ENCODE data around the gene ZFAND5. TPM values are rescaled to one million over a fixed set of nuclear protein-coding genes. Genes with fewer than 3 reads are reported as not detected.
A peak's percentile ranks its signal among the peaks of the same experiment; 100 is the strongest.

The ZFAND5 gene
- polyA plus RNA-seq, 1 donor, result 147 TPM

DNA sequence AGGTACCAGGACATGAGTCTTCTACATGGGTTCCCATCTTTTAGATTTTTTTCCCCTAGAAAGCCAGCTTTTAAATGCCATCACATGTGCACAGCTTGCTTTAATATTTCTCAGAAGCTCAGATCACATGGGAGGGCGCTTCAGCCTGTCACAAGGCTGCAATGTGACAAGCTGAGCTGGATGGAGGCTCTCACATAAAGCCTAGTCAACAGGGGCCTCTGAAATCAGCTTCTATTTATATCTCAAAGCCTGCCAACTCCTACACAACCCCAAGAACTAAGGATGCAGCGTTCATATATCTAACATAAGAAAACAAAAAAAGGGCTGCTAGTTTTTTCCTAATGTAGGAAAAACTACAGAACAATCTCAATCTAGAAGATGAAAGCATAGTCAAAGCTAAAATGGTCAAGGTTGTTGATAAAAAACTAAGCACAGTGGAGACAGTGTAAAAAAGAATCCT lies 2.3 kb downstream of the ZFAND5 start:
- DNase-seq, result peak; percentile 74

DNA sequence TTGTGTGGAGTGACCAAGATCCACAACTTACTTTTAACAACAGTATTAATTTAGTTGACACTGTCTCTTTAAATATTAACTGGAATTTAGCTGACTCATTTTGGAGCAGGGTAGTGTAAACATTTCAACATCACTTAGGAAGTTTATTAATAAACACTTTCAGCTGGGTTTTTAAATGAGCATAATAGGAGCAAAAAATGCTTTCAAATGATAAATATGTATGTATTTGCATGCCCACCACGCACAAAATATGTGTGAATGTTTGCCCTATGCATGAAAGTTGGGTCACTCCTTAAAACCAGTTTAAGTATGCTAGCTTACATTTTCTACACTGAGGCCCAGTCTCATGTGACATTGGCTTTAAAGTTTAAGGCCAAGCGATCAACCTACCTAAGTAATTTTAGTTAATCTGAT lies 2.9 kb downstream of the ZFAND5 start:
- no peak for DNase-seq

DNA sequence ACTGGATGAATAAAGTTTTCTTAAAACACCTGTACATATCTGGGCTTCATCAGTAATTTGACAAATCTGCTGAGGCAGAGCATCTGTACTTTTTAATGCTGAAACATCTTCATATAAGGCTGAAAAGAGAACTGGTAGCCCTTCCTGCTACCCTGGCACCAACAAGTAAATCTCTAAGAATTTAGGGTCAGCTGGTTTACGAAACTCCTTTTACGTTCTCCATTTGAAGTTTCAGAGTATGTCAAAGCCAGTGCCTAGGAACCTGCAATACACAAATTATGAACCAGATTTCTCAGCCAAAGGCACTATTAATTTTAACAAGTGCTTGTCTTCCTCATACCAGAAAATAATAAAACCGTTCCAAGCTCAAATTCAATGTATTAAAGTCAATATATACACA lies 3.8 kb downstream of the ZFAND5 start:
- DNase-seq, result no peak

DNA sequence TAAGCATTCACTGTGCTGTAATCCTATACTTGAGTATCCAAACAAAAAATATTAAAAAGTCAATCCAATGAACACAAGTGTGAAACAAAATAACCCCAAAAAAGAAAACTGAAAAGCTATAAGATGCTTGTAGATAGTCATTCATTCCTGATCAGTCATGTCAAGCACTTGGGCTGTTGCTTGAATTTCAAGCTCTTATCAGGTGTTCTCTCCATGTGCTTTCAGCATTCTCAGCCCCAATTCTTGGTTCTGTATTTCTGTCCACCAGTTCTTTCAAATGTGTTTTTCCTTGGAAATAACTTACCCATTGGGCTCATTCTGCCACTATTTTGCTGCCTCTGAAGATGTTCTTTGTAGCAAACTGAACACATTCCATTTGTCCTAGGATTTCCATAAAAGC lies 4.7 kb downstream of the ZFAND5 start:
- DNase-seq, result no peak

DNA sequence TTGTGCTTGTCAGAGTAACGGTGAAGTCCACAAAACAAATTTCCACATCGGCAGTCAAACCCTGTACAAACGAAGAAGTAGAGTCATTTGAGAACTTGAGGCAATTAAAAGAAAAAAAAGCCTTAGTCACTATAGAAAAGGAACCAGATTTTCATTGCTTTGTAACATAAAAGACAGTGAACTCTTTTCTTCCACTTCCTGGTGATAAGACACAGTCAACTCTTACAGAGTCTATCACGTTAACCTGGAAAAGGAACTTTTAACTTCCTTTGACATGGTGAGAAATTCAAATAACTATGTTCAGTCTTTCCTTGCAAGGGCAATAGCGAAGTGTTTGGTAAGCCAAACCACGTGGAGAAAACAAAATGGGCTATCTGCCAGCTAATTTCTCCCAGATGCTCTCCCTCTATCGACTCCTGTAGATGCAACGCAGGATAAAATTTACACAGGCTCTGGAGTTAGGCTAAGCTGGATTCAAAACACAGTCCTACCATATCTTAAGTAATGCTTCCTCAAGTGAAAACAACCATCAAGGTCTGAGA lies 8.9 kb downstream of the ZFAND5 start:
- peak; percentile 64 for DNase-seq

DNA sequence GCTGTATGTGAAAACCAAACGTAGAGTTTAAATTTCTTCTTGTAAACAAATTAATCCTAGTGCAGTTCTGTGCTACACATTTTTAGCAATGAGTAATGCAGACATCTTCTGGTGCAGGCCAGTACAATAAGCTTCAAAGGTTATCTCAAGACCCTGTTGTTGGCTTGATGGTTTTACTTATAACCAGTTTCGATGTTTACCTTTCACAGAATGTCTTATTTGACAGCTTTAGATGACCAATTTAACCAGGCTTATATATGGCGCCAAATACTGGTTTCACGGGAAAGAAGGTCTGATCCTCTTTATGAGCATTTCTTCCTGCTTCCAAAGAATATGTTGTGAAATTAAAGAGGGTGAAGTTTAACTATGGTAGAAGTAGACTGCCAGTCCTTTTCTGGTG lies 9.9 kb downstream of the ZFAND5 start:
- no peak for DNase-seq

DNA sequence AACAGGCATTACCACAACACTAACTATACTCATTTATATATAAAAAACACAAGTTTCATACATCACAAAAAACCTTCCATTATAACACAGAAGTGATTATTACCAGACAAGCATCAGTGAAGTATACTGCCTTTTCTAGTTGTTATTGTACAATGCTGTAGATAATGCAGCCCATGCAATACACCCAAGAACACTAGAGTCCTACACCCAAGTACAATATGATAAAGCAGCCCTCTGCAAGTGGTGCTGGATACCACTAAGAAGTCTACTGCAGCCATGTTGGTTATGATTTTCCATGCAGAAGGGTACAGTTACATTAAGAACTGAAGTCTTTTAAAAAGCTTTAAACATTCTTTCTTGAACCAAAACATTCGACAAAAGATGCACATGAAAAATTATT lies 10.3 kb downstream of the ZFAND5 start:
- no peak for DNase-seq

DNA sequence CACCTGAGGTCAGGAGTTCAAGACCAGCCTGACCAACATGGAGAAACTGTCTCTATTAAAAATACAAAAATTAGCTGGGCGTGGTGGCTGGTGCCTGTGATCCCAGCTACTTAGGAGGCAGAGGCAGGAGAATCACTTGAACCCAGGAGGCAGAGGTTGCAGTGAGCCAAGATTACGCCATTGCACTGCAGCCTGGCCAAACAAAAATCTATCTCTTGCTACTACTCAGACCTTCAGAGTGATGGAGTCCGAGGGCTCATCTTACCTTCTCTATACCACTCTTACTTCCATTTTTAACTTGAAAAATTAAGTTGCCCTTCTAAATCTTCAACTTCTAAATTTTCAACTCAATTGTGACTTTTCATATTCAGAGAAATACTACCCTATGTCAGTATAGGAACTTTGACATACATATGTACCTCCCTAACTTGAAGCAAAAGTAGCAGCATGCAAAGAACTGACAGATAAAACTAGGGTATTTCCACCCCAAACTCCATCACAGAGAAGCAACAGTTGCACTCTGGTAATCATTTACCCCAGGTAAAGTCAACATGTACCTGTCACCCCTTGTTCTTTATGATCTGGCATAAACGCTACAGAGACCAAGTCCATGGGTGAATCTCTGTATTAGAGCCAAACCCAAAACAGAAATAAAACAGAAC lies 11.4 kb downstream of the ZFAND5 start:
- no peak for DNase-seq

DNA sequence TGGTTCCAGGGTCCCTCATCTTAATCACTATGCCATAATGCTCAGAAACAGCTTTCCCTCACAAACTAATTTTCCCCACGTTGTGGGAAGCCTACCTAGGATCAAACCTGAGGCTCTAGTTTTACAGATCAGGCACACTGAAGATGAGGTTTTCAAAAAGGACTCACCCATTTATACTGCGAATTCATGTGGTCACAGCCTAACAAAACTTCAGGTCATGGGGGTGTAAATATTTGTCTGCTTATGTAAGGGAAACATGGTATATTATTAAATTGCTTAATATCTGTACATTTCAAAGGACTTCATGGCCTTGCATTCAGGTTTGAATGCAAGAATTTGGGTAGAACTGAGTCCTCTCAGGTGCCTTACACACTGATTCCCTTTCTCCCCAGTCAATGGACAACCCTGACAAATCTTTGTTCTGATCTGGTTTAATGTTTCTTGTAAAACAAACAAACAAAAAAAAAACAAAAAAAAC lies 12.1 kb downstream of the ZFAND5 start:
- DNase-seq, result no peak

DNA sequence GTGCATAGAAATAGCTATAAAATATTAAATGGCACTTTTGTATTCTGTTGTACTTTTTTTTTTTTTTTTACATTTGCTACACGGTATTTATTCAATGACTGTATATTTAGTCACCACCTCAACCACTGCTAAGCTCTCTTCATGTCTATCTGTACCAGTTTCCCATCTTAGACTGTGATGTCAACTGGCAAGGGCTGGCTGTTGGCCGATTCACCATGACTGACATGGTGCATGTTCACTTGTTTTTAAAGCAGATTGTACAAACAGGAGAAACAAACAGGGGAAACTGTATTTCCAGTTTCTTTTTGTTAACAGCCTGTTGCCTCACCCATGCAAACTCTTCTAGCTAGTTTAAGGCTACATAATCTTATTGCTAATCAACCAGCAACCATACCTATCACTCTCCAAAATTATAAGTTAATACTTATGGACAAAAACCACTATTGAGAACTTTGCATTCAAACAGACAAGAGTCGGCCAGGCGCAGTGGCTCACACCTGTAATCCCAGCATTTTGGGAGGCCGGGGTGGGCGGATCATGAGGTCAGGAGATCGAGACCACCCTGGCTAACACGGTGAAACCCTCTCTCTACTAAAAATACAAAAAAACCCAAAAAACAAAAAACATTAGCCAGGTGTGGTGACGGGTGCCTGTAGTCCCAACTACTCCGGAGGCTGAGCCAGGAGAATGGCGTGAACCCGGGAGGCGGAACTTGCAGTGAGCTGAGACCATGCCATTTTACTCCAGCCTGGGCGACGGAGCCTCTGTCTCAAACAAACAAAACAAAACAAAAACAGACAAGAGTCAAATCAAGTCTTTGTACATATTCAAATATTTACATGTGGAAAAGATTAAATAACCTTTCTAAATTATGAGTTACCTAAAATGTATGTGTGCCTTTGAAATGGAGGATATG lies 13.2 kb downstream of the ZFAND5 start:
- DNase-seq, result no peak

DNA sequence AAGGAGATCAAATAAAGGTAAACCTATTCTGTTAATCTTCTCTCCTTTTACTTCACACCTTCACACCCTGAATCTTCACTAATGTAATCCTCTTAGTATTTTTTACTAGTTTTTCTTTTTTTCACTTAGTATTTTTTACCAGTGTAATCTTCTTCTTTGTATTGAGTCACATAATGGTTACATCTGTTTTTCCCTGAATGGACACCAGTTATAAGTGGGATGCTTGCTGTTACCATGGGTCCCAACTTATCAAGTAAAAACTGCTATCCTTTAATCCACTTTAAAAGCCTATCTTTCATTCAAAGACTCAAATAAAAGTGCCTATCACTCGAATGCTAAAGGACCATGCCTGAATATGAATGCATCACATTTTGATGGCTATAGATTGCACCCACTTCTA lies 15.1 kb downstream of the ZFAND5 start:
- DNase-seq, result no peak

DNA sequence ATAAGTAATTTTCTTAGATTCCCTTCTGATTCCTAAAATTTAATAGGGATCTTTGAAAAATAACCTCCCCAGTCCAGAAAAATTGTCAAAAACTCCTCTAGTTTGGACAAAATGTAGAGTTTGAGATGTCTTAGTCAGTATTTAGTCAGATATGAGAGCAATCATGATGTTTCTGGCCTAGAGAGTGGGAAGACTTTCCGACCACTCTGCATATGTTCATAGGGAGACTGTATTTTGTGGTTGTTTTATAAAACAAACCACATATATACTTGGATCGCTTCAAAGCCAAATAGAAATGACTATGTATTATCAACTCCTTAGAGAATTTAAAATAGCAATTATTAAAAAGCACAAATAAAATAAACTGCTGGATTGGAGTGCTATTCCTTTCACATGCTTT lies 15.8 kb downstream of the ZFAND5 start:
- DNase-seq, result no peak

DNA sequence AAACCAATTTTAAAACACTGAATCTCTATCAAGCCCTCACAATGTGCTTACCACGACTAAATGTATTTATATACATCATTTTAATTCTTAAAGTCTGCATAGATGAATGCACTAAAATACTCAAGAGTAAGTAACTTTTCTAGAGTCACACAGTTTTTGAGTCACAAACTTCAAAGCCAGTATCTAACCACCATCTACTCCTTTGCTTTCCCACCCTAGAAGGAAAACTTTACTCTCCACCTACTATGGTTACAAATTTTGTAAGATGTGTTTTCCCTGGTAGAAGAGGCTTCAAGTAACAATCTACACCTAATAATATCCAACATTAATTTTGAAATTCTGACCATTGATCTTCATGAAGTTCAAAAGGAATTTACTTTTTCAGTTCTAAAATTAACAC lies 18.7 kb downstream of the ZFAND5 start:
- DNase-seq, result no peak

DNA sequence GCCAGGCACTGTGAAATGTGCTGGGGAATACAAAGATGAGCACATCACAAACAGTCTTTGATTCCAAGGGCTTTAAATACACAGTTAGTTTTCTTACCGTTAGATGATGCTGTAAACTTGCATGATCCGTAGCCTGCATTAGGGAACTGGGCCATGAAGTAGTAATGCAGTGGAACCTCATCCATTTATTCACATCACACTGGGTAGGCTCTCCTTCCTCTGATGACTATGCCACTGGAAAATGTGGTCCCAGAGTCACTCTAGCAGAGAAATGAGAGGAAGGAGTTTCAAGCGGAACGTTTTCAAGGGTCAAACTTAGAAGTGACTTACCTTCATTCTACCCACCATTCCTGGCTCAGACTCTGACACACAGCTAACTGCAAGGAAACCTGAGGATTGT lies 26.4 kb downstream of the ZFAND5 start:
- DNase-seq, result no peak

DNA sequence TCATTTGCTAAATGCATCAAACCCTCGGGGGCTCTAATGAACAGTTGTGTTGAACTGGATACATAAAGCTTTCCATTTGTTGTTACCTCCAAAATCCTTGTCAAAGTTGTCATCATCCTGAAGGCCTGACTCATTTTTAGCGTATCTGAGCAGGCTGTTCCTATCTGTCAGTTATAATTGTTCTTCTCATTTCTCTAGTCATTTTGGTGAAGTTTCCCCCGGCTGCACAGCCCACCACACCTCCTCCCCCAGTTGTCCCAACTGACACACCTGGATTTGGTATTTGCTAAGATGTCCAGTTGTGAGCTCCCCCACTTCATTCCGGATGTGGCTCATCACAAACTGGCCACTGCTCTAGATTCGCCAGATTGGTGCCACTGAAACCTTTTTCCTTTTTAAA lies 27.7 kb downstream of the ZFAND5 start:
- DNase-seq, result no peak

DNA sequence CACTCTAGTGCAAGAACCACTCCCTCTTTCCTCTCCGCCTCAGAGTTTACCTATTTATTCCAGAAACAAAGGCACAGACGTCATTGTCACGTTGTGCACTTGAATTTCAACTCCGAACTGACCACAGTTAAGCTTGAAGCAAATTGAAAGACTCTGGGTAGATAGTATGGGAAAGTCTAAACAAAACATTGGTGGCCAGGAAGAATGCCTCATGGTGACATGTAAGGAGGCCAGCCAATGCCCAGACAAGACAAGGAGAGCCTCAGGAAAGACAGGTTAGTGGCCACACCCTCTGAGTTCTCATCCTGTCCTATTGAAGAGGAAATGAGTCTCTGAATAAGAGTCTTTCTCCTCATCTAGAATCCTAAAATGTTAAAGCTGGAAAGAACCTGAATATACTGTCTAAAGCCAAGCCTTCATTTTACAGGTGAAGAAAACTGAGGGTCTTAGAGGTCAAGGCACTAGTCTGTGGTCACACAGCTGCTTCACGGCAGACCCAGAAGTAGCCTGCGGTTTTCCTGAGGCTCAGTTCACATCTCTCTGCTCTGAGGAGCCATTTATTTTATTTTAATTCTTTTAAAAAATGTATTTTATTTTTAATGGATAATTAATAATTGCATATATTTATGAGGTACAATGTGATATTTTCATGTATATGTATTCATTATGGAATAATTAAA lies 30.2 kb downstream of the ZFAND5 start:
- no peak for DNase-seq

DNA sequence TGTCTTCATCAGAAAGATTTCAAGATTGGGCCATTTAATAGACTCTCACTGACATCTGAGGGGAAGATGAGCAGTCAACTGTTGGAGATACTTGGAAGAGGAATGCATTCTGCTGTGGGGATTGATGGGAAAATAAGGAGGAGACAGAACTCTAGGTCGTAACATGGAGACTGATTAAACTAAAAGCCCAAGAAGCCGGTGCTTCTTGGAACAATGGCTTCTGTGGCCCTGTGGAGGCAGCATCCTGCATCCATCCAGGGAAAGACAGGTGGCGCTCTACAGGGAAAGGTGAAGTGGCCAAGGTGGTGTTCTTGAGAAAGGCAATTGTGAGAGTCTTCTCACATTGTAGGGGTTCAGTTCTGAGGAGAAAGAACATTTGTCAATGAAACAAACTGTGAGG lies 31.3 kb downstream of the ZFAND5 start:
- no peak for DNase-seq

DNA sequence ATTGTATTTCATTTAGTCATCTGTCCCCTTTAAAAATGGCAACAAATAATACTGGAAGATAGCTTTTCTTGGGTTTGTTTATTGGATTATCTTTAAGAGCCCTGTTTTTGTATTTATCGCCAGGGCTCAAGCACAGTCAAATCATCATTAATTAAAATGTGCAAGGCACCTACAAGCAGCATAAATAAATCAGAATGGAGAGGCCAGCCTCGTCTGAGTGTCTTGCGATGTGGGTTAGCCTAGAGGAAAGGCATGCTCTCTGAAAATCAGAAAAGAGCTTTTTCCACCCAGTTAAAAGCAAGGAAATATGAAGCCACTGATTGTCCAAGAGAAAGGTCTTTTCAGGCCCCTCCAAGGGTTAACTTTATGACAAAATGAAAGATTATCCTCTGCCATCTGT lies 31.8 kb downstream of the ZFAND5 start:
- no peak for DNase-seq

DNA sequence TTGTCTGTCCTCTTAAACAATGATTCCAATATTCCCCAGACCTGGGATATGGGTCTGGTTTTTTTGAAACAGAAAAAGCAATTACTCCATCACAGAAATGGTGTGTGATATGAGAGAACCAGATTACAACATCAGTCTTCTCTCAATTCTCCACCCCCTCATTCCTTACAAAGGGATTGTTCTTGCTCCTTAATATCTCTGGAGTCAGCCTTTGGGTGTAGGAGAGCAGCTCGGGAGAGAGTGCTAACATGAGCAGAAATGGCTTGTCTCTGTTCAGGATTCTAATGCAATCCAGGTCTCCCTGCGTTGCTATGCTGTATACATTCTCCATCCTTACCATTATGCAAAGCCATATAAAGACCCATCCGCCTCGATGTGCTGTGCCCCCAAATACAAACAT lies 32.7 kb downstream of the ZFAND5 start:
- DNase-seq, result no peak

DNA sequence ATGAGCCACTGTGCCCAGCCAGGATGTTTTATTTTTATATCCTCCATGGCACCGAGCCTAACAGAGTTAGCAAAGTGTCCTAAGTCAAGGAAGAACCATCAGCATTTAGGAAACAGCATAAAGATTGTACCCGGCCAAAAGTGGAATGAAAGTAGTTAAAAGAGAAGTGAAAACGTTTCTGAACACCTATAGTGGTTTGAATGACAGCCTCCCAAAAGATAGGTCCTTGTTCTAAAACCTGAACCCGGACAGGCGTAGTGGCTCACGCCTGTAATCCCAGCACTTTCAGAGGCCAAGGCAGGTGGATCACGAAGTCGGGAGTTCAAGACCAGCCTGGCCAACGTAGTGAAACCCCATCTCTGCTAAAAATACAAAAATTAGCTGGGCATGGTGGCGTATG lies 37.4 kb downstream of the ZFAND5 start:
- DNase-seq, result no peak

DNA sequence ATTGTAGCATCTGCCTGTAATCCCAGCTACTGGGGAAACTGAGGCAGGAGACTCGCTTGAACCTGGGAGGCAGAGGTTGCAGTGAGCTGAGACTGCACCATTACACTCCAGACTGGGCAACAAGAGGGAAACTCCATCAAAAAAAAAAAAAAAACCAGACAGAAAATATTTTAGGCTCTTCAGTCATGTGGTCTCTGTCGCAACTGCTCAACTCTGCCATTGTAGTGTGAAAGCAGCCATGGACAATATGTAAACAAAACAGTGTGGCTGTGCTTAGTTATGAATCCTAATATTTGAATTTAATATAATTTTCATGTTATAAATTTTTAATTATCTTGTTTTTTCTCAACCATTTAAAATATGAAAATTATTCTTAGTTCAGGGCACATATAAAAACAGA lies 38.4 kb downstream of the ZFAND5 start:
- no peak for DNase-seq

DNA sequence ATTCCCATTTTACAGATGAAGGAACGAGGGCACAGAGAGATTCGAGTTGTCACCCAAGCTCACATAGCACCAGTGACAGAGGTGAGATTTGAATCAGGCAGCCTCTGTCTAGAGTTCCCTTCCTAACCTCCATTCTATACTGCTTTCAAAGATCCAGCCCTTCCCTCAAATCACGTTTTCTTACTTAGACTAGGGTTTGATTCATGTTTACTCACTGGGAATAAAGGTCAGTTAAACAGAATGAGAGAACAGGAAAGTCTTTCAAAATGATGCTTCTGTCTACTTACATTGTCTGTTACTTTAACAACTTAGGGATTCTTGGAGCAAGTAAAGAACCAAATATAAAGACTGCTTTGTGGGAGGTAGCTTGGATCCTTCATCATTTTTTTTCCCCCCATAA lies 40.0 kb downstream of the ZFAND5 start:
- no peak for DNase-seq

DNA sequence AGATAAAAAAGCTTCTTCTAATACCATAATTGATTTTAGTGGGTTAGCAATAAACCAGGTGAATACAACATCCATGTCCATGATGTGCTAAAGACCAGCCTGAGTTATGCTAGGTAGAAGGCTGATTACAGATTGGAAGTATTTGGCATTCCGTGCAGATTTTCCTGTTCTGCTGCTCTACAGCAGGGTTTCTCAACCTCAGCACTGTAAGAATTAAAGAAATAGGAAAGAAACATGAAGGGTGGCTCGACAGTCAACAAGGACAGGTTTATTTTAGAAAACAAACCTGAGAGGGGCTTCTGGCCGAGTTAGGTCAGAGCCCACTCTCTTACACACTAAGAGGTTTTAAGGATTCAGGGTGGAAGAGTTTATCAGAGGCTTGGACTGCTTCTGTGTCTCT lies 42.3 kb downstream of the ZFAND5 start:
- DNase-seq, result no peak

Data from hindlimb muscle (tissue), 1 donor.